Loucy (cell line): Measurements from ENCODE around the gene NOVA2.

Experiments used
- CTCF ChIP-seq: fragments of 200-600 bp; sonication (generic); conservative IDR thresholded peaks from 2 replicates; pipeline ENCODE4 v1.5.1; 2014; ENCODE audit warnings: mild to moderate bottlenecking, antibody characterized with exemption, low read length
- EZH2phosphoT487 ChIP-seq: fragments of 200-600 bp; IDR thresholded peaks from 2 replicates; pipeline ENCODE4 v1.6.1; 2018; ENCODE audit warnings: antibody characterized with exemption, mild to moderate bottlenecking, moderate library complexity, borderline replicate concordance

DNA sequence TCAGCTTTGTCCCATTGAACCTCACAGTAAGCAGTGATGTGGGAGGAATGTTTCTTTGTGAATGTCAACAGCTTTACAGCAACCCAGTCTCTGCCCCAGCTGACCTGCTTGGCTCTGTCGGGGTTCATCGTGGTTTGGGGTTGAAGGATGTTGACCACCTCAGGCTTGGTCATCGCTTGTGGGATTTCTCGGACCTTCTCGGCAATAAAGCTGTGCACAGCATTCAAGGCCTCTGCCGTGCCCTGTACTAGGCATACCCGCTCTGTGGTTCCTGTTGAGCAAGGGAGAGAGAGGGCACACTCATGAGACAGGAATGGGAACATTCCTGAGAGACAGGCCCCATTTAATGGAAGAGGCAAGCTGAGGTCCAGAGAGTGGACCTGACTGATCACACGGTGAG is 20.0 kb downstream of the NOVA2 start:
- no peak for TF ChIP-seq CTCF
- TF ChIP-seq EZH2phosphoT487: no peak
